GM19324 (cell line): ENCODE data around the gene SIX5.
A peak's percentile ranks its signal among the peaks of the same experiment; 100 is the strongest.

Source experiments
- ATAC-seq: cut with Tn5 transposase; IDR thresholded peaks from one replicate; pipeline ENCODE4 v1.9.1; 2021; ENCODE audit warnings: mild to moderate bottlenecking, moderate library complexity; ENCODE audit not compliant: unreplicated experiment, low FRiP score

Gene SIX5

DNA sequence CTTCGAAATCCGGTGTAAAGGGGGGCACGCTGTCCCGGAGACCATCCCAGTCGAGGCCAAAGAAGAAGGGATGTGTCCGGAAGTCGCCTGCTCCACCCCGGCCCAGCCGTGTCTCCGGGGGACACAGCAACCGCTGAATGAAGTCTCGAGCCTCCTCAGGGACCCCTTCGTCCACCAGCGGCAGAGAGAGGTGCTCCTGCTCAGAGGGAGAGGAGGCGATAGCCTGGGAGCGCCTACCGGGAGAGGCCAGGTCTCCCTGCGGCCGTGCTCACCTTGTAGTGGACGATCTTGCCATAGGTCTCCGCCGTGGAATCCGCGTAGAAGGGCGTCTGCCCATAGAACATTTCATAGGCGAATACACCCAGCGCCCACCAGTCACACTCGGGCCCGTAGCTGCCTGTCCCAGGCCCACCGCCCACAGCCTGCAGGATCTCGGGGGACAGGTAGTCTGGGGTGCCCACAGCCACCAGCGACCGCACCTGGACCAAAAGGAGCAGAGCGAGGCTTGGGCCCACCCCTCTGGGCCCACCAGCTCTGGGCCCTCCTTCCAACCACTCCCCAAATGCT is 8.4 kb upstream of the SIX5 start:
- no peak for ATAC-seq

DNA sequence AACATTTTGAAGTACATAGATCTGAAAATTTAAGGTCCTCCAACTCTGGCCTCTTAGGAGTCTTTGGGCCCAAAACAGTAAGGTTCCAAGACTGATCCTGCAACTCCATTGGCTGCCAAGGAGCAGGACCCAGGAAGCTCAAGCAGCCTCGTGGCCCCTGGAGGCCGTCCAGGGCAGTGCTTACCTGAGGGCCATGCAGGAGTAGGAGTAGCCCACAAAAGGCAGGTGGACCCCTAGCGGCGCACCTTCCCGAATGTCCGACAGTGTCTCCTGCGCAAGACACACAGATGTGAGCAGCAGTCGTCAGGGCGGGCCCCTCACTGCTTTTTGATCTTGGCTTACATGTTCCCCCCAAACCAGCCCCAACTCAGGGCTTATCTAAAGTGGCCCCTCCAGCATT is 5.7 kb upstream of the SIX5 start:
- no peak for ATAC-seq

DNA sequence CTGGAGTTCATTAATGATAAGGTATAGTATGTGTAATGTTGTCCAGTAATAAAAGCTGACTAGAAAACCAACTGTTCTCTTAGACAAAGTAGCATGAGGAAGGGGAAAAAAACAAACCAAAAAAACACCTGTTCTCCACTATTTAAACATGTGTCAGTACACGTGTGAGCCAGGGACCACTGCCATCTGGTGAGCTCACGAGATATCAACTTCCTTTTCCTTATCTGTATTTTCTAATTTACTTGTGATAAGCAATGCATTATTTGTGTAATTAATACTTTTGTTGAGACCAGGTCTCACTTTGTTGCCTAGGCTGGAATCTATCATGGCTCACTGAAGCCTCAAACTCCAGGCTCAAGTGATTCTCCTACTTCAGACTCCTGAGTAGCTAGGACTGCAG is 4.3 kb upstream of the SIX5 start:
- no peak for ATAC-seq

DNA sequence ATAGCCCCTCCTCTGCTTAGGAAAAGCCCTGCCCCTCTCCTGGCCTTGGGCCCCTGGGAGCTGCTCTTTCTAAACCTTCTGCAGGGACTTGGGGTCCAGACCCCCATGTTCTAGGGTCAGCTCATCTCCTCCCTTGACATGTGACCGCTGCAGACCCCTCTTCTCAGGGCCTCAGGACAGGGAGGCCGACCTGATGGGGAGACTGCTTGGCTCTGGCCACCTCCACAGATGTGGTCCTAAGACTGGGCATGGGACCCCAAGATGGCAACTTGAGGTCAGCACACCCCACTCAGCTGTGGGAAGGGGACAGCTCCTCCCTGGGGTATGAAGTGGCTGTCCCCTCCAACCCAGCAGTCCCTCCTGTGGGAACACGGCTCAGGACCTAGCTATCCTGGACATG is 3.9 kb upstream of the SIX5 start:
- ATAC-seq: no peak

DNA sequence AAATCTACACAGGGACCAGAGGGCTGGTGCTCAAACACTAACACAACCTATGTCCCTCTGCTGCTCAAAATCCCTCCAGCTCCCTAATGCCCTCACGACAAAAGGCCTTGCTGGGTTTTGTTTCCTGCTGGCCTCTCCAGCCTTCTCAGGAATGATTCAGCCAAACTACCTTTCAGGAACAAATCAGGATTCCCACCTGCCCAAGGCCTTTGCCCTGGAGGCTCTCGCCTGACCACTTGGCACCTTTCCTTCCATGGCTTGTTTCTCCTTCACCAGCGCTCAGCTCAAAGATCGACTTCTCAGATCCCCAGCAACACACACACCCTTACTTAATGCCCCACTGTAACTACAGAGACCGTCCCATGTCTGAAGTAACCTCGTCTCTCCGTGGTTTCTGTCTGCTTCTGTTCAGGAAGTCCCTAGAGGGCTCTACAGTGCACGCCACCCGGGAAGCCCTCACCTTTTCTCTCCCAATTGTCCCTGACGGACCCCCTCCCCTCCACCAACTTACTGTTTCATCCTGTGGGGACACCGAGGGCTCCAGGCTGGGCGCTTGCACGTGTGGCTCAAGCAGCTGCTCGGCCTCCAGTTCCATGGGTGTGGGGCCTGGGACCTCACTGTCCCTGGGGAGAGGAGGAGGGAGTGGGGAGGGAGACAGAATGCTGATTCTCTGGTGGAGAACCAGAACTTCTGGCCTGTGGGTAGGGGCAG is 3.2 kb upstream of the SIX5 start:
- no peak for ATAC-seq

DNA sequence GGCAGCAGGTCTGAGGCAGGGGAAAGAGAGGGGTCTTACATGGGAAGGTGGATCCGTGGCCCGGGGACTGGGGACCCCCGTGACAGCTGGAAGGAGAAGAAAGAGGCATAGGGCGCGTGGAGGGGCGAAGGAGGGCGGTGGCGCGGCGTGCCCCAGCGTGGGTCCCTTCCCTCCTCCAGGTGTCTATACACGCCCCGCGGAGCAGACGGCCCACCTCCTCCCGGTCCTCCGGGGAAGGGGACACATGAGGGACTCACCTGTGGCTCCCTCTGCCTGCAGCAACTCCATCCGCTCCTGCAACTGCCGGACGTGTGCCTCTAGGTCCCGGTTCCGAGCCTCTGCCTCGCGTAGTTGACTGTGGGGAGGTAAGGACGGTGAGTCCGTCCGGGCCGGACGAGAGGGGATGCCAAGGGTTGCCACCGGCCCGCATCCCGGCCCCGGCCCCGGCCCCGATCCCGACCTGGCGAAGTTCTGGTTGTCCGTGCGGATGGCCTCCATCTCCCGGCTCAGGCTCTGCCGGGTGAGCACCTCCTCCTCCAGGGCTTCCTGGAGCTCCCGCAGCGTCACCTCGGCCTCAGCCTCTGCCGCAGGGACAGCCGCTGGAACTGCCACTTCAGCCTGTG is 2.4 kb upstream of the SIX5 start:
- ATAC-seq: no peak

DNA sequence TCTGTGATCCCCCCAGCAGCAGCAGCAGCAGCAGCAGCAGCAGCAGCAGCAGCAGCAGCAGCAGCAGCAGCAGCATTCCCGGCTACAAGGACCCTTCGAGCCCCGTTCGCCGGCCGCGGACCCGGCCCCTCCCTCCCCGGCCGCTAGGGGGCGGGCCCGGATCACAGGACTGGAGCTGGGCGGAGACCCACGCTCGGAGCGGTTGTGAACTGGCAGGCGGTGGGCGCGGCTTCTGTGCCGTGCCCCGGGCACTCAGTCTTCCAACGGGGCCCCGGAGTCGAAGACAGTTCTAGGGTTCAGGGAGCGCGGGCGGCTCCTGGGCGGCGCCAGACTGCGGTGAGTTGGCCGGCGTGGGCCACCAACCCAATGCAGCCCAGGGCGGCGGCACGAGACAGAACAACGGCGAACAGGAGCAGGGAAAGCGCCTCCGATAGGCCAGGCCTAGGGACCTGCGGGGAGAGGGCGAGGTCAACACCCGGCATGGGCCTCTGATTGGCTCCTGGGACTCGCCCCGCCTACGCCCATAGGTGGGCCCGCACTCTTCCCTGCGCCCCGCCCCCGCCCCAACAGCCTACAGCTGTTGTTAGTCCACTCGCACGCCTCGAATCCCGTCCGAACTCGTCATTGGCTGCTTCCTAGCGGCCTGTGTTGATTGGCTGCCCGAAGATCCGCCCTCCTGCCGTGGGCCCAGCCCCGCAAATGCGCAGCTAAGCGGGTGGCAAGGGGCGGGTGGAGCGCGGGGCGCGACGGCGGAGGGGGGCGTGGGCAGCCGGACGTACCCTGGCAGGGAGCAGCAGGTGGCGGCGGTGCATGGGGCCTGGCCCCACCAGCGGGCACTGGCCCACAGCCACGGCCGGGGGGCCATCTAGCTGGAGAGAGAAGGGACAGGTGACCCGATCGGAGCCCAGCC is 1.4 kb upstream of the SIX5 start:
- peak; percentile 47 for ATAC-seq

DNA sequence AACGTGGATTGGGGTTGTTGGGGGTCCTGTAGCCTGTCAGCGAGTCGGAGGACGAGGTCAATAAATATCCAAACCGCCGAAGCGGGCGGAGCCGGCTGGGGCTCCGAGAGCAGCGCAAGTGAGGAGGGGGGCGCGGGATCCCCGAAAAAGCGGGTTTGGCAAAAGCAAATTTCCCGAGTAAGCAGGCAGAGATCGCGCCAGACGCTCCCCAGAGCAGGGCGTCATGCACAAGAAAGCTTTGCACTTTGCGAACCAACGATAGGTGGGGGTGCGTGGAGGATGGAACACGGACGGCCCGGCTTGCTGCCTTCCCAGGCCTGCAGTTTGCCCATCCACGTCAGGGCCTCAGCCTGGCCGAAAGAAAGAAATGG is 754 bp upstream of the SIX5 start:
- ATAC-seq: no peak

DNA sequence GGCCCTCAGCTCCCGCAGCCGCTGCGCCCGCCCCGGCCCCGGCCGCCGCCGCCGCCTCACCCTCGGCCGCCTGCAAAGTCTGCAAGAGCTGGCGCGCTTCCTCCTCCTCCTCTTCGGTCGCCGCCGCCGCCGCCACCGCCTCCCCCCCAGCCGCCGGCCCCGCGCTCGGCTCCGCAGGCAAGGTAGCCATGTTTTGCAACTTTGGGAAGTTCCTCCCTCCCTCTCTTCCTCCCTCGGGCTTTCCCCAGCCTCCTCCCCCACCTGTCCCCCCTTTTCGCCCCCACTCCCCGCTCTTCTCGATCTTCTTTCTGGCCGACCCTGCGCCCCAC is 433 bp downstream of the SIX5 start:
- ATAC-seq: no peak

DNA sequence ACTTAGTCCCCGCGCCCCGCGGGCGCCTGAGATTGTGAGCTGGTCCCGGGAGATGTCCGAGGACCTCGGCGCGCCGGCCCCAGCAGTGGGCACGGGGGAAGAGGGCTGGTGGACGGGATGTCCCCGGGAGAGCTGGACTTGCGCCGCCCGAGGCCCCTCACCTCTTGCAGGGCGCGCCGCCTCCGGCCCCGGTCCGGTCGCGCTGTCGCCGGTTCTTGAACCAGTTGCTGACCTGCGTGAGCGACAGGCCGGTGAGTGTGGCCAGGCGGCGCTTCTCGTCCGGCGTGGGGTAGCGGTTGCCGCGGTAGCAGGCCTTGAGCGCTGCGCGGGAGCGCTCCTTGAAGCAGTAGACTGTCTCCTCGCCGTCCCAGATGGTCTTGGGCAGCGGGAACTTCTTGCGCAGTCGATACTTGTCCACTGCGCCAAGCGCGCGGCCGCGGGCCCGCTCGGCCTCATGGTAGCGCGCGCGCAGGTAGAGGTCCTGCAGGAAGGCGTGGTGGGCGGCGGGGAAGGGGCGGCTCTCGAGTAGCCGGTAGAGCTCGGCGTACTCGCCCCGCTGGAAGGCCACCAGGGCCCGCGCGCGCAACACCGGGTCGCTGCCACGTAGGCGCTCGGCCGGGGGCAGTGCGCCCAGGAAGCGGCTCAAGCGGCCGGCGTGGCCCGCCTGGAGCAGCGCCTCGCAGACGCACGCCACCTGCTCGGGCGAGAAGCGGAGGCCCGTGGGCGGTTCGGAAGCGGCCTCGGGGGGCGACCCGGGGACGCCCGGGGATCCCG is 984 bp downstream of the SIX5 start:
- no peak for ATAC-seq

DNA sequence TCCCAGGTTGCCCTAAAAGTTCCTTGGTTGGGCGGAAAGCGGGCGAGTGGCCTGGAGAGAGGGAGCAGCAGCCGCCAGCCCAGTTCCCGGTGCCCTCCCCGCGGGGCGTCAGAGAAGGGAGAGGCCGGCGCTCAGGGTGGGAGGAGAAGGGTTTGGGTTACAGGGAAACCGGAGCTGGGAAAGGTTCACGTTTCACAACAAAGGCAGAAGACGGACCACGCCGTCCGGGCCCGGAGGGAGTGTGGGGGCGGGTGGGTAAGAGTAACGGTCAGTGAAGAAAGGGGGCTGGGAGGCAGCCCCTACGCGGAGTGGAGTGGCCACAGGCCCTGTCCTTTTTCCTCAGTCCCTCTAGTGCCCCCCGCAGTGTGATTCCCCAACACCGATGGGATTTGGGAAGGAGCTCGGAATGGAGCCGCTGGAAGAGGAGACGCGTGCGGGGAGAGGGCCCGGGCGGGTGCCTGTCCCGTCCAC is 1.6 kb downstream of the SIX5 start:
- ATAC-seq: no peak

DNA sequence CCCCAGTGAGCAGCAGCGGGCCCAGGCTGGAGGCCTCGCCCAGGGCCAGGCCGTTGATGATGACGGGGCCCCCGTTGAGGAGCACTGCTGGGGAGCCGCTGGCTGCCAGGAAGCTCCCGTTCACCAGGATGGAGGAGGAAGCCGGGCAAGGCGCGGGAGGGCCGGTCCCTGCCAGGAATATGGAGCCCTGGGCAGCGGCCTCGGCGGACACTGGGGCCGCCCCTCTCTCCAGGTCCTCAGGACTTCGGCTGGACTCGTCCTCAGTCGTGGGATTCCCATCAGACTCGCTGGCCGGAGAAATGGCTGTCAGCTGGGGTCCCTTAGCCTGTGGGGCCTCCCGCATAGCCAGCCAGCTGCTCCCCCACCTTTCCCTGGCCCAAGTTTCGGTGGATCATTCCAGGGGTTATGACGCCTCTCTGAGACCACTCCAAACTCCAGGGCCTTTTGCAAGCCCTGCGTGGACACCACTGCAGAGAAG is 2.1 kb downstream of the SIX5 start:
- ATAC-seq: no peak

DNA sequence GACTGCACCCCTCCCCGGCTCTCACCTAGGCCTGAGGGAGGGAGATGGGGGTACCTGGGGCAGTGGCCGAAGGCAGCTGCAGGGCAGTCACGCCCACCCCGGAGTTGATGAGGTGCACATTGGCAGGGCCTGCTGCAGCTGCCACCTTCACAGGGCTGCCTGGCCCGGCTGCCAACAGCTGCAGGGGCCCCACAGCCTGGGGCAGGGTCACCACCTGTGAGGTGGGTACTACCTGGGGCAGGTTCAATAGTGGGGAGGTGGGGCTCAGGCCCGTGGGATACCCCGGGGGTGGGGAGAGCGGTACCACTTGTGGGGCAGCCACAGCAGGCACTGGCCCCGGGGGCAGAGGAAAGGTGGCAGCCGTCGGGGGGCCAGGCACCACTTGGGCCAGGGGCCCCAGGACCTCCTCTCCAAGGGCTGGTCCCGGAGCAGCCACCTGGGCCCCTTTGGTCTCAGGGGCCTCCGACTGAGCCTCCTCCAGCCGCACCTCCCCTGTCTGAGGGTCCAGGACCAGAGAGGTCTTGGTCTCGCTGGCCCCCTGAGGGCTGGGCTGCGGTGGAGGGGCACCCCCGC is 2.7 kb downstream of the SIX5 start:
- ATAC-seq: no peak

DNA sequence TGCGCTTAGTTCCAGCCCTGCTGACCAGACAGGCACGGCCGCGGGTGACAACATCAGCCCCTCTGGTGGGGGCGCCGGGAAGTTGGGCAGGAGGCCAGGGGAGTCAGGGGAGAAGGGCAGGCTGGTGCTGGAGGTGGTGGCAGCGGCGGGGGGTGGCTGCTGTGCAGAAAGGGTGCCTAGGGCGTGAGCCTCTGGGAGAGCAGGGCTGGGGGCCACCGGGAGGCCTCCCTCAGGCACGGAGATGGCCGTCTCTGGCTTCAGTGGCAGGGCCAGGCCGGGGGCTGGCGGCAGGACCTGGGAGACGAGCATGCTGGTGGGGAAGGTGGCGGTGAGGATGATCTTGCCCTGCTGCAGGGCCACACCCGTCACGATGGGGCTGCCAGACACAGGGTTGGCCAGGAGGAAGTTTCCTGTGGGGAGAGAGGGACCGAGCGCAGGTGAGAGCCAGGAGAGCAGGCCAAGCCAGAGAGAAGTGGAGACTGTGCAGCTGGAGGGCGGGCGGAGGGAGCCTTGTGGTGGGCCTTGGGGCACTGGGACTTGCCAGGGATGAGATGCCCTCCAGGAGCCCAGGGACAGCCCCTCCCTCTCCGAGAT is 3.3 kb downstream of the SIX5 start:
- no peak for ATAC-seq

DNA sequence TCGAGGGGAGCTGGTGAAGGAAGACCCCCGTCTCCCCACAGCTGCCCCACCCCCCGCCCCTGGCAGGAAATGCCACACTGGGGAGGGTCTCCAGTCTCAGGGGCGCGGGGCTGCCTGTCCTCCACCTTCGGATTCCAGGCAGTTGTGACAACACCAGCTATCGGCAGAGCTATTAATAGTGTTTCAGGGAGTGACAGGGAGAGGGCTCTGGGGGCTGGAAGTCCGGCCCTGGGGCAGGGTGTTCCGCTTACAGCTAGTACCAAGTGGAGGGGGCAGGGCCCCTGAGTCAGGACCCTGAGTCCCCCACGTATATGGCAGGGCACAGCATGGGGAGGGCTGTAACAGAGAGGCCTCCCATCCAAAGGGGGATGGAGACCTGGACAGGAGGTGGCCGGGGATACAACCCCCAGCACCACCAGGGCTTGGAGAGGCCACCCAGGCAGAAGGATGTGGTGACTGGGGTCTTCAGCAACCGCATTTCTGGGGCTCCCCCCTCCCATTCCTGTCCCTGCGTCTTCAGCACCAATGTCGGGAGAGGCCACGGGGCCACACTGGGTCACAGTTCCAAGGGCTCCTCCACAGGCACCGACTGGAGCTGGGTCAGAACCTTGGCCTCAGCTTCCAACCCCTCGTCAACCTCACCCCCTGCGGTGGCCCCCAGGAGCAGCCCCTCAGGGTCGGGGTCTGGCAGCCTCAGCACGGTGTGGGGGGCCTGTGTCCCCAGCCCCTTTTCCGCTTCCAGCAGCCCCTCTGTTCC is 3.9 kb downstream of the SIX5 start:
- no peak for ATAC-seq

DNA sequence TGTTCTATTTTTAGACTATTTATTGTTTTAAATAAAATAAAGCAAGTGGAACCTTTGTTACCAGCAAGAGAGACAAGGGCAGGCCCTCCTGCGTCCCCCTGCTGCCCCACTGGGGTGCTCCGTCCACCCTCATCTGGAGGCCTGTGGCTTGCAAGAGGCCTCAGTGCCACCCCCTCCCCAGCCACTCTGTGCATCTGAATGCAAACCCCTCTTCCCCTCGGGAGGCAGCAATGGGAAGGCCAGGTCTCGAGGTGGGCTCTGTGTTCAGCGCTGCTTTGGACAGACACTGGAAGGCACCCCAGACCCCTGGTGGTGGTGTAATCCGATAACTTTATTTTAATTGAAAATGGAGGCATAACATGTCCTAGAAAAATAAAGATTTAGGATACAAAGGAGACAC is 4.6 kb downstream of the SIX5 start:
- no peak for ATAC-seq

DNA sequence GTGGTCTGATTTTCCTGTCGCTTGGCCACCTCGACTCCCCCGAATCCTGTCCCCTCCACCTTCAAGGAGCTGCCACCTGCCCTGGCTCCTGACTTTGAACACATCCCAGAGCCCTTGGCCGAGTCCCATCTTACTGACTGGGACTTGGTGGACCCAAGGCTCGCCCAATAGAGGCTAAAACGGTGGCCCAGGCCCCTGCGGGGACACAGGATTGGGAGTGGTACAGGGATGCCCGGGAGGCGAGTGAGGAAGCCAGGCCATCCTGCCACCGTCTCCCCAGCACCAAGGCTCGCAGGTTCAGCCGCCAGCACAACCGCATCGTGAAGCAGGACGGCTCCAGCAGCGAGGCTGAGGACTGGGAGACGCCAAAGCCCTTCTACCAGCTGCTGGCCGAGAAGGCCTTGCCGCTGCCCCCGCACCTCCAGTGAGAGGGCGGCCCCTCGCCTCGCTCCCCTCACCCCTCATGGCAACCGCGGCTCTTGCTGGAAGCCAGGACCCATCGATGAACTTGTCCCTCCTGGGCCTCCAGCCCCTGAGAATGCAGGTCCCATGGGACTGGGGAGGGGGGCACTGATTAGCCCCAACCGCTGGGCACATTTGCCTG is 5.3 kb downstream of the SIX5 start:
- ATAC-seq: no peak

DNA sequence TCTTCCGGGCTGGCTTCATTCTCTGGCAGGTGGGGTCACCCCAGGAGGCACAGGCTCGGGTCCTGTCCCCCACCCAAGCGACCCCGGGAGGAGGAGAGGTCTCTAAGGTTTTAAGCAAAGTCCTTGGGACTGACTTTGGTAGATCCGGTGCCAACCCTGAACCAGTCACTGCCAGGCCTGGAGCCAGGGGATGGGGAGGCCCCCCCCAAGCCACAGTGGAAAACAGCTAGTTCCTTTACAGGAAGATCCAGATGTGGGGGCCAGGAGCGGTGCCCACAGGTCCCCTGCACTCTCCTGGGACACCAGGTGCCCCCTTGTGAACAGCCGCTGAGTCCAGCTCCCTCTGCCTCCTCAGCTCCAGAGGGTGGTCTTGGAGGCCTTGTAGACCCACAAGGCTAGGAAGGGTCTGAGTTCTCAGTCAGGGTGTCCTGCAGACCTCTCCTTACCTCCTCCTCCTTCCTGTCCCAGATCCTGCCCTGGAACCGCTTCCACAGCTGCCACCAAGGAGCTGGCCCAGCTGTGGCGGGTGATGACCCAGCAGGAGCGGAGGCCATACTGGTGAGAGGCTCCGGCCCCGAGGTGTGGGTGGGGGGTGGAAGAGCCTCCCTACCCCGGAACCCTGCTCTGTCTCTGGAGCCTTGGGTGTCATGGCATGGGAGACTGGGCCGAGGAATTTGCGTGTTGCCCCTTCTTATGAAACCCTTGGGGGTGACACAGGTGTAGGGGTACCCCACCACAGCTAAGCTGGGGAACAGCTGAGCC is 6.0 kb downstream of the SIX5 start:
- no peak for ATAC-seq
